ENCODE measurements around the gene SLC5A10. TPM values are rescaled to one million over a fixed set of nuclear protein-coding genes. Genes with fewer than 3 reads are reported as not detected.
"Not testable (repeated sequence)": the region's sequence is repeated elsewhere in the genome, so short reads cannot be mapped to it uniquely, and the experiment has no call there.

Gene SLC5A10
- total RNA-seq, 2 experiments from 2014 or later: not detected

DNA sequence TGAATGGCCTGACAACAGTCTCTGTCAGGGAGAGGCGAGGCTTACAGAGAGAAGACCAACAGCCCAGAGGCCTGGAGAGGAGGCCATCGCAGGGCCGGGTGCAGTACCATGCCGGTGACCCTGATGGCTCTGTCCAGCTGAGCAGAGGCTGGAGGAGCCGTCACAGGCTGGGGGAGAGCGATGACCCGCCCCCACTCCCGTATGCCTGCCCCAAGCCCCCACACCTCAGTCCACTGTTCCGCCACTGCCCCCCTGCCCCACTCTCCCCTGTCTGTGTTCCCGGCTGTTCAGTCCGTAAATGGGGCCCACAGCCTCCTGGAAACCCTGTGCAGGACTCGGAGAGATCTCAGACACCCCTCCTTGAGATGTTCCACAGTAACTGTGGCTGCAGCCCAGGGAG is 65.4 kb downstream of the SLC5A10 start:
- no peak for ATAC-seq
- DNase-seq: no peak
- Mint-ChIP-seq H3K4me3 (no peak overlapping the region), H3K4me1 (ENCODE audit: low read depth) (no peaks in the 10 kb centered on the region), H3K27me3 (ENCODE audit: low read depth) (no peaks in the 10 kb centered on the region), H3K27ac (no peak overlapping the region), H3K9me3 (ENCODE audit: insufficient read depth) (no peaks in the 10 kb centered on the region), H3K36me3 (ENCODE audit: low read depth) (peaks cover 15% of the 10 kb centered on the region)
- CTCF ChIA-PET: interaction anchor here (1.2 kb wide), 1 partner anchor 57 kb away, joined by 4 read pairs; no protein-coding TSS in a partner anchor
- POLR2A ChIA-PET: no interaction called here

DNA sequence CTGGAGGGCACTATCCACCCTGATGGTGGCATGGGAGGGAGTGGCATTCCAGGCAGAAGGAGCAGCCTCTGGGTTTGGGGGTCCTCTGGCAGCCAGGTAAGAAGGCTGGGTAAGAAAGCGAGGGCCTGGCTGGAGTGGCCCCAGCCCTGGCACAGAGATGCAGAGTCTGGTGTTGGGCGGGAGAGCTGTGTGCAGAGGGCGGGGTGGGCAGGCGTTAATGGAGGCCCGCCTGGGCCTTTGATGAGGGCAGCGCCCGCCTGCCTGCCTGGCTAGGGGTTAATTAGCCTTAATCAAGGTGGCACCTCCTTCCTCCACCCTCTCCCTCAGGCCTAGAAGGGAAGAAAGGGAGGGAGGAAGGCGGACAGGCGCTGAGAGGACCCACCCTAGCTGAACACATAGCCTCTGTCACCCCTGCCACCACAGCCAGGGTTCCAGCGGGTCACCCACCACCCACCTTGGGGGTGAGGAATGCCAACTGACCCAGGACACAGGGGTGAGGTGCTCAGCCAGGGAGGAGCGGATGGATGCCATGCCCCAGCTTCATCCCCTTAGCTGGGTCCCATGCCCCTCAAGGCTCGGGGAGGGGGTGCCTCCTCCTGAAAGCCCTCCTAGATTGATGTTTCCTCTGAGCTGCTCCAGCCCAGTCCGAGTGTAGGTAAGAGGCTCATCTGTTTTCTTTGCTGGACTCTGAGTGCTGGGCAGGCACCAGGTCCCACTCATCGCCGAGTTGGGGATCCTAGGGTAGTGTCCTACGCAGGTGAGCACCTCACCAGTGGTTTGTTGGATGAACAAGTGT is 66.0 kb downstream of the SLC5A10 start:
- Mint-ChIP-seq H3K27ac (peak overlapping the region; percentile 46), H3K27me3 (ENCODE audit: low read depth) (no peaks in the 10 kb centered on the region), H3K36me3 (ENCODE audit: low read depth) (peaks cover 18% of the 10 kb centered on the region), H3K9me3 (ENCODE audit: insufficient read depth) (no peaks in the 10 kb centered on the region), H3K4me1 (ENCODE audit: low read depth) (no peaks in the 10 kb centered on the region), H3K4me3 (no peak overlapping the region)
- ATAC-seq: no peak
- CTCF ChIA-PET: no interaction called here
- DNase-seq: no peak
- POLR2A ChIA-PET: no interaction called here

DNA sequence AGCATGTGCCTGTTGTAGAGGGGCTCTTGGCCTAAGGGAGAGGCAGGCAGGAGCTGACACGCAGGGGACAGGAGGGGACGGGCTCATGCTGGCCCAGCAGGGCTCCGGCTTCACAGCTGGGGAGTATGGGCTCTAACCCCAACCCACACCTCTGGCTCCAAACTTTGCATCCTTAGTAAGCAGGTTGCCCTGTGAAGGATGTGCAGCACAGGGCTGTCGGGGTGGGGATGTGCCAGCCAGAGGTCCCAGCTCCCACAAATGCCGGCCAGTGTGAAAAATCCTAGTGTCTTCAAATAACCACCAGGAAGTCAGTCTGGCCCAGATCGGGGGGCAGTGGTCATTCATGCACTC is 66.6 kb downstream of the SLC5A10 start:
- H3K4me1 Mint-ChIP-seq (ENCODE audit: low read depth): peaks cover under 1% of the 10 kb centered on the region
- no peaks in the 10 kb centered on the region for H3K27me3 Mint-ChIP-seq (ENCODE audit: low read depth)
- DNase-seq: no peak
- H3K9me3 Mint-ChIP-seq (ENCODE audit: insufficient read depth): no peaks in the 10 kb centered on the region
- ATAC-seq: no peak
- H3K27ac Mint-ChIP-seq: peak overlapping the region; percentile 46
- CTCF ChIA-PET: no interaction called here
- POLR2A ChIA-PET: no interaction called here
- peaks cover 19% of the 10 kb centered on the region for H3K36me3 Mint-ChIP-seq (ENCODE audit: low read depth)
- H3K4me3 Mint-ChIP-seq: no peak overlapping the region

DNA sequence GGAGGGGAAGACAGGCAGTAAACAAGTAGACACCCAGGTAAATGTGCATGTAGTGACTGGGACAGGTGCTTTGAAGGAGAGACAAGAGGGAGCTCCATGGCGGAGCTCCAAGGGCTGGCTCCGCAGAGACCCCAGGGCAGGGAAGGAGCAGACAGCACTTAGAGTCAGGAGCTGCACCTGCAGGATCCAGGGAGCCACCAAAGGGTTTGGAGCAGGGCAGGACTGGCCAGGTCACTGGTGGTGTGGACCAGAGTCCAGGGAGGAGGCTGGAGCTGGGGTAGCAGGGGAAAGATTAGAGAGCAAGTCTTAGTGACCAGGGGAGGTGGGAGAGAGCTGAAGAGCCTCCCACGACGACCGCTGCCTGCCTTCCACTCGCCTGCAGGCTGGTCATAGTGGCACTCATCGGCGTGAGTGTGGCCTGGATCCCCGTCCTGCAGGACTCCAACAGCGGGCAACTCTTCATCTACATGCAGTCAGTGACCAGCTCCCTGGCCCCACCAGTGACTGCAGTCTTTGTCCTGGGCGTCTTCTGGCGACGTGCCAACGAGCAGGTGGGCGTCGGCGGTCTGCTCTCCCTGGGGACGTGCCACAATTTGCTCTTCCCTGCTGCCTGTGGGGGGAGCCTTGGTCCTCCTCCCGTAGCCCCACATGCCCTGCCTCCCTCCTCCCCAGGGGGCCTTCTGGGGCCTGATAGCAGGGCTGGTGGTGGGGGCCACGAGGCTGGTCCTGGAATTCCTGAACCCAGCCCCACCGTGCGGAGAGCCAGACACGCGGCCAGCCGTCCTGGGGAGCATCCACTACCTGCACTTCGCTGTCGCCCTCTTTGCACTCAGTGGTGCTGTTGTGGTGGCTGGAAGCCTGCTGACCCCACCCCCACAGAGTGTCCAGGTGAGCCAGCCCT is 67.3 kb downstream of the SLC5A10 start:
- Mint-ChIP-seq H3K27ac (no peak overlapping the region), H3K9me3 (ENCODE audit: insufficient read depth) (no peaks in the 10 kb centered on the region), H3K36me3 (ENCODE audit: low read depth) (peaks cover 26% of the 10 kb centered on the region), H3K4me3 (no peak overlapping the region), H3K4me1 (ENCODE audit: low read depth) (peaks cover 8% of the 10 kb centered on the region), H3K27me3 (ENCODE audit: low read depth) (no peaks in the 10 kb centered on the region)
- DNase-seq (no peak), ATAC-seq (no peak)
- ChIA-PET POLR2A (no interaction called here), CTCF (interaction anchor here (0.9 kb wide), 1 partner anchor 58 kb away, joined by 3 read pairs; no protein-coding TSS in a partner anchor)

DNA sequence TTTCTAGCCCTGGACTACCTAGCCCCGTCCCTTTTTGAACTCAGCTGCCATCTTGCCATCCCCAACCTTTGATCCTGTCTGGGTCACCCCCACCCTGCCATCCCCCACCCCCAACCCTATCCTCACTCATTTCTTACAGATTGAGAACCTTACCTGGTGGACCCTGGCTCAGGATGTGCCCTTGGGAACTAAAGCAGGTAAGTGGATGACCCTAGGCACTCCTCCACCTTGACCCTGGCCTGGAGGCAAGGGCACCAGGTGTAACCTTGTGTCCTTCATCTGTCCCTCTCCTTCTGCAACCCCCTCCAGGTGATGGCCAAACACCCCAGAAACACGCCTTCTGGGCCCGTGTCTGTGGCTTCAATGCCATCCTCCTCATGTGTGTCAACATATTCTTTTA is 68.1 kb downstream of the SLC5A10 start:
- Mint-ChIP-seq H3K27me3 (ENCODE audit: low read depth) (no peaks in the 10 kb centered on the region), H3K4me3 (no peak overlapping the region), H3K27ac (peak overlapping the region; percentile 37), H3K9me3 (ENCODE audit: insufficient read depth) (no peaks in the 10 kb centered on the region), H3K4me1 (ENCODE audit: low read depth) (peaks cover 15% of the 10 kb centered on the region), H3K36me3 (ENCODE audit: low read depth) (peaks cover 32% of the 10 kb centered on the region)
- CTCF ChIA-PET: no interaction called here
- POLR2A ChIA-PET: no interaction called here
- ATAC-seq (no peak), DNase-seq (no peak)

DNA sequence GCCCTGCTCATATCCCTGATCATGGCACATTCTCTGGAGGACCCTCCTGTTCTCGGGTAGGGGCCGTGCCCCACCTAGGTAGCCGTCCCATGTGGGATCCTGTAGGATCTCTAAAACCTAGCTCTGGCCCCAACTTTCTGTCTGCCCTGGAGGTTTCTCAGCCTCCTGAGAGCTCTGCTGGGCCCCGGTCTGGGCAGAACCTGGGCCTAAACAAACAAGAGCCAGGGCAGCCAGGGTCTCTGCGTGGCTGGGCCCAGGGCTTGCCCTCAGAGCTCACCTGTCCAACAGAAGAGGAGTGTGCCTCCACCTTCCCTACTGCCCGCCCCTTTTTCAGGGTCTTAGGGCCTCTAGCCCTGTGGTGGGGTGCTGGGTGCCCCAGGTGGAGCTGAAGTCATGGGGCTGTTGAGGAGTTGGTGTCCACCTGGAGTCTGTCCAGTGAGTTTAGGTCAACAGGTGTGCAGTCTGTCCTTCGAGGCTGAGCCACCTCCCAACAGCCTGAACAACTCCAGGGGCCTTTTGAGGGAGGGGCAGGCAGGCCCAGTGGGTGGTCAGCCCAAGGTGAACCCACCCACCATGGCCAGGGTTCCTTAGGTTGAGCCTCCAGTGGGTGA is 69.2 kb downstream of the SLC5A10 start:
- POLR2A ChIA-PET: not testable (repeated sequence)

DNA sequence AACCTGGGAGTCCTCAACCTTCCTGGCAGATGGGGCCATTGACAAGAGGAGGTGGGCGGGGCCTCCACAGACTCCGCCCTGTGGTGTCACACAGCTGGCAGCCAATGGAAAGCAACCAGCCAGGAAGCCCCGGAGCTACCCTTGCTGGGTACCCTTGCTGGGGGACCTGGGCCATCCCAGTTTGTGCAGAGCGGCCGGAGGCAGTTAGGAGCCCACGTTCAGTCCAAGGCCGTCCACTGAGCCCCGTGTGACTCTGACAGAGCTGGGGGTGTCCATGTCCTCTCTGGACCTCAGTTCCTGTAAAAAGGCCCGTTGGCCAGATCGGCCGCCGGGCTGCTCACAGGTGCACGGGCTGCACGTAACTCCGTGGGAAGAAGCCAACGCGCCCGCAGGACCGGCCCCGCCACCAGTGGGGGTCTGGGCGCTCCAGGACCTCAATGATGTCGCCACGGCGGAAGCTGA is 69.7 kb downstream of the SLC5A10 start:
- Mint-ChIP-seq H3K27ac (no peak overlapping the region), H3K9me3 (ENCODE audit: insufficient read depth) (no peaks in the 10 kb centered on the region), H3K27me3 (ENCODE audit: low read depth) (no peaks in the 10 kb centered on the region), H3K4me1 (ENCODE audit: low read depth) (peaks cover 15% of the 10 kb centered on the region), H3K4me3 (no peak overlapping the region), H3K36me3 (ENCODE audit: low read depth) (peaks cover 32% of the 10 kb centered on the region)
- no peak for ATAC-seq
- DNase-seq: no peak
- POLR2A ChIA-PET: interaction anchor here (1.8 kb wide), 1 partner anchor 19 kb away, joined by 5 read pairs; no protein-coding TSS in a partner anchor
- CTCF ChIA-PET: interaction anchor here (3.6 kb wide), 1 partner anchor 61 kb away, joined by 21 read pairs; no protein-coding TSS in a partner anchor

More for the DNA sequence above, 69.2 kb downstream of the SLC5A10 start:
- peaks cover 32% of the 10 kb centered on the region for H3K36me3 Mint-ChIP-seq (ENCODE audit: low read depth)
- H3K9me3 Mint-ChIP-seq (ENCODE audit: insufficient read depth); H3K27ac Mint-ChIP-seq; ATAC-seq; H3K4me3 Mint-ChIP-seq; CTCF ChIA-PET; DNase-seq; H3K27me3 Mint-ChIP-seq (ENCODE audit: low read depth): not testable (repeated sequence)
- peaks cover 15% of the 10 kb centered on the region for H3K4me1 Mint-ChIP-seq (ENCODE audit: low read depth)

DNA sequence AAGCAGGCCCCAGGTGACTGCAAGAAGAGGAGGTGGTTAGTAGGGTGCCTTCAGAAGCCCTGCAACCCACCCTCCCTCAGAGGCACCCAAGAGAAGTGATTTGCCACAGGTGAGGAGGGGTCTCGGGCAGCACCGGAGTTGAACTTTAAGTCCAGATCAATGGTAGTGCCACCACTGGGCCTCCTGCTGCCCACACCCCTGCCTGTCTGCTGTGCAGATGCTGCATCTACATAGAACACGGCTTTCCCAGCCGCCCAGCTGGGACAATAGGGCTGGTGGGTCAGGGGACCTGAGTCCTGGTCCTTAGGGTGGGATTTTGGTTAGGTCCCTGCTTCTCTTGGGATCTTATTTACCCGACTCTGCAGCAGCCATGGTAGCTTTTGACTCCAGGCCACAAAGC is 70.2 kb downstream of the SLC5A10 start:
- ATAC-seq: no peak
- DNase-seq: no peak
- peaks cover 15% of the 10 kb centered on the region for H3K4me1 Mint-ChIP-seq (ENCODE audit: low read depth)
- no peaks in the 10 kb centered on the region for H3K27me3 Mint-ChIP-seq (ENCODE audit: low read depth)
- no peak overlapping the region for H3K27ac Mint-ChIP-seq
- ChIA-PET CTCF (interaction anchor here (1.1 to 3.6 kb wide), 2 partner anchors 61 to 396 kb away, joined by 4 to 21 read pairs; no protein-coding TSS in a partner anchor), POLR2A (interaction anchor here (1.7 to 1.8 kb wide), 2 partner anchors 18 to 20 kb away, joined by 5 to 7 read pairs; partner anchors contain the start of gene FAM83G)
- no peaks in the 10 kb centered on the region for H3K9me3 Mint-ChIP-seq (ENCODE audit: insufficient read depth)
- H3K36me3 Mint-ChIP-seq (ENCODE audit: low read depth): peaks cover 32% of the 10 kb centered on the region
- no peak overlapping the region for H3K4me3 Mint-ChIP-seq

DNA sequence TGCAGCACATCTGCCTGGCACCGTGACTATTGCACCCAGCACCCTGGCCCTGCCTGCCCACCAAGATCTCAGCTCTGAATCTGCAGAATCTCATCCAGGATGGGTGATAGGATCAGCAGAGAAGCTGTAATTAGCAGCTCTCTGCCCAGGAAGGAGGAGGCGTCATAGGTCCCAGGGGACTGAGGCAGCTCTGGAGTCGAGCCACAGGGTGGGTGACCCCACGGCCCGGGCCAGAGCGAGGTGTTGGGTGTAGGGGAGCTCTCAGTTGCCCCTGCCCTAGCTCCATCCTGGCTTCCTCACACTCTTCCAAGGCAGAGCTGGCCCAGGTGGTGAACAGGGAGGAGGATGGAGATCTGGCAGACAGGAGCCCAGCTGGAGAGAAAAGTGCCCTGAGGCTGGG is 70.8 kb downstream of the SLC5A10 start:
- ATAC-seq: no peak

DNA sequence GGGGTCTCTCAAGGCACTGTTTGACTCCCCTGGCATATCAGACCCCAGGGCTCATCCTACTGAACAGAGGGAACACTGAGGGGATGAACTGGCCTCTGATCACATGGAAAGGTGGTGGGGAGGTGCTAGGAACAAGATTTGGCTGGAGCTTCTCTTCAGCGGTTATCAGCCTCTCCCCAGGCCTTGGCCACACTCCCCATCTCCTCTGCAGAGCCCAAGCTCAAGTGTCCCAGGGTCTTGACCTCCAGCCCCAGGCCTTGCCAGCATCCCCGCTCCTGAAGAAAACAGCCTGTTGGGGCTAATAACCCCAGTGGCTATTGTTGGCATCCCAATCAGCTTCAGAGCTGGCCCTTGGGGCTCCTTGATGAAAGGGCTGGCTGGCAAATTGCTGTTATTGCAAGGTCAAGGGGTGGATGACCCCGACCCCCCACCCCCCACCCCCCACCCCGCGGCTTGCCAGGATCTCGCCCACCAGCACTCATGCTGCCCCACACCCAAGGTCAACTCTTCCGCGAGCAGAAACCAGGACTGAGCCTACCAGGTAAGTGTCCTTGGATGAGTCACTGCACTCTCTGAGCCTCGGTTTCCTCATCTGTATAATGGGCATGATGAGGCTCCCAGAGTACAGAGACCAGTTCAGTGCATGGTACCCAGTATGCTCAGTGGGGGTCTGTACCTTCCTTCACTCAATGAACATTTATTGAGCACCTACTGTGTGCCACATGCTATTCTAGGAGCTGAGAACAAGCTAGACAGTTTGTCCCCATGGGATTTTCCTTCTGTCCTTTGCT is 71.4 kb downstream of the SLC5A10 start:
- Mint-ChIP-seq H3K4me1 (ENCODE audit: low read depth) (peaks cover 15% of the 10 kb centered on the region), H3K36me3 (ENCODE audit: low read depth) (peaks cover 32% of the 10 kb centered on the region), H3K27ac (no peak overlapping the region), H3K27me3 (ENCODE audit: low read depth) (no peaks in the 10 kb centered on the region), H3K4me3 (no peak overlapping the region), H3K9me3 (ENCODE audit: insufficient read depth) (no peaks in the 10 kb centered on the region)
- ATAC-seq: no peak
- ChIA-PET POLR2A (interaction anchor here (1.7 to 1.8 kb wide), 2 partner anchors 19 to 21 kb away, joined by 5 to 7 read pairs; partner anchors contain the start of gene FAM83G), CTCF (interaction anchor here (0.8 to 3.6 kb wide), 3 partner anchors 12 to 397 kb away, joined by 3 to 21 read pairs (median 4); no protein-coding TSS in a partner anchor)
- DNase-seq: no peak

More for the DNA sequence above, 70.8 kb downstream of the SLC5A10 start:
- Mint-ChIP-seq H3K36me3 (ENCODE audit: low read depth) (peaks cover 32% of the 10 kb centered on the region), H3K27ac (peak overlapping the region; percentile 50), H3K4me3 (no peak overlapping the region), H3K9me3 (ENCODE audit: insufficient read depth) (no peaks in the 10 kb centered on the region), H3K27me3 (ENCODE audit: low read depth) (no peaks in the 10 kb centered on the region), H3K4me1 (ENCODE audit: low read depth) (peaks cover 15% of the 10 kb centered on the region)
- CTCF ChIA-PET: interaction anchor here (1.1 to 3.6 kb wide), 2 partner anchors 62 to 397 kb away, joined by 4 to 21 read pairs; no protein-coding TSS in a partner anchor
- DNase-seq: no peak
- POLR2A ChIA-PET: interaction anchor here (1.7 to 1.8 kb wide), 2 partner anchors 18 to 20 kb away, joined by 5 to 7 read pairs; partner anchors contain the start of gene FAM83G
